OCI-LY1 (cell line): Measurements from ENCODE around the gene TBX5.

Source experiments
- H2AFZ ChIP-seq: fragments of 200-600 bp; sonication (generic), shearing (Covaris generic); 2 replicates; pipeline ENCODE4 v1.6.0; 2014; ENCODE audit warnings: antibody characterized with exemption, mild to moderate bottlenecking, low read length
- H3F3A ChIP-seq: fragments of 200-600 bp; sonication (generic), shearing (Covaris generic); 2 replicates; pipeline ENCODE4 v1.6.0; 2014; ENCODE audit warnings: mild to moderate bottlenecking, antibody characterized with exemption, low read length, moderate library complexity; ENCODE audit not compliant: insufficient read depth
- H3K27ac ChIP-seq: fragments of 200-600 bp; sonication (generic); 2 replicates; pipeline ENCODE4 v1.5.1; 2014; ENCODE audit warnings: low read length, mixed run types, mild to moderate bottlenecking, low read depth; ENCODE audit not compliant: poor library complexity, severe bottlenecking
- H3K27me3 ChIP-seq: fragments of 200-600 bp; sonication (generic); 2 replicates; pipeline ENCODE4 v1.6.0; 2014; ENCODE audit warnings: antibody characterized with exemption, mild to moderate bottlenecking, low read length, moderate library complexity; ENCODE audit not compliant: insufficient read depth
- H3K36me3 ChIP-seq: fragments of 200-600 bp; sonication (generic); 2 replicates; pipeline ENCODE4 v1.6.1; 2014; ENCODE audit warnings: mild to moderate bottlenecking, antibody characterized with exemption, low read length, moderate library complexity, mixed read lengths; ENCODE audit not compliant: insufficient read depth
- H3K4me1 ChIP-seq: fragments of 200-600 bp; sonication (generic); 2 replicates; pipeline ENCODE4 v1.5.1; 2014; ENCODE audit warnings: mild to moderate bottlenecking, low read length, moderate library complexity; ENCODE audit not compliant: insufficient read depth, severe bottlenecking
- H3K4me2 ChIP-seq: fragments of 200-600 bp; sonication (generic), shearing (Covaris generic); 2 replicates; pipeline ENCODE4 v1.6.1; 2014; ENCODE audit warnings: low read length
- H3K4me3 ChIP-seq: fragments of 200-600 bp; sonication (generic); 2 replicates; pipeline ENCODE4 v1.5.1; 2014; ENCODE audit warnings: low read length, low read depth, mild to moderate bottlenecking, mixed read lengths; ENCODE audit not compliant: poor library complexity, severe bottlenecking
- H3K79me2 ChIP-seq: fragments of 200-600 bp; shearing (Covaris generic); 2 replicates; pipeline ENCODE4 v1.6.1; 2016; ENCODE audit warnings: mixed run types, low read length, mixed read lengths; ENCODE audit not compliant: insufficient read depth
- H3K9ac ChIP-seq: fragments of 200-600 bp; sonication (generic), shearing (Covaris generic); 2 replicates; pipeline ENCODE4 v1.6.1; 2014; ENCODE audit warnings: mild to moderate bottlenecking, low read length, mixed read lengths
- H3K9me2 ChIP-seq: fragments of 200-600 bp; sonication (generic), shearing (Covaris generic); 2 replicates; pipeline ENCODE4 v1.6.1; 2014; ENCODE audit warnings: low read depth, mild to moderate bottlenecking, low read length, mixed read lengths
- H3K9me3 ChIP-seq: fragments of 200-600 bp; shearing (Covaris generic); 2 replicates; pipeline ENCODE4 v1.6.1; 2014; ENCODE audit warnings: low read length, mixed read lengths
- H4K20me1 ChIP-seq: fragments of 200-600 bp; sonication (generic), shearing (Covaris generic); 2 replicates; pipeline ENCODE4 v1.6.0; 2016; ENCODE audit warnings: mild to moderate bottlenecking, low read length; ENCODE audit not compliant: insufficient read depth
- CTCF ChIP-seq: fragments of 200-600 bp; sonication (generic), shearing (Covaris generic); IDR thresholded peaks from 2 replicates; pipeline ENCODE4 v1.5.1; 2017; ENCODE audit warnings: mild to moderate bottlenecking, antibody characterized with exemption, low read length, moderate library complexity, mixed read lengths
- EZH2 ChIP-seq: fragments of 200-600 bp; sonication (generic), shearing (Covaris generic); IDR thresholded peaks from 2 replicates; pipeline ENCODE4 v1.8.0; 2017; ENCODE audit warnings: borderline replicate concordance, mixed run types, mild to moderate bottlenecking, antibody characterized with exemption, low read length, moderate library complexity, mixed read lengths

Gene TBX5

GRCh38 chr12:114347861-114348260, 58.1 kb downstream of the TBX5 start:
- Histone ChIP-seq H3K4me2 (no peak overlapping the region), H3K9ac (no peak overlapping the region), H4K20me1 (no peaks in the 10 kb centered on the region), H3K36me3 (no peaks in the 10 kb centered on the region), H3K27me3 (no peaks in the 10 kb centered on the region), H3K79me2 (no peaks in the 10 kb centered on the region), H3K9me2 (no peaks in the 10 kb centered on the region), H3K27ac (no peak overlapping the region), H3K4me1 (no peaks in the 10 kb centered on the region), H3K9me3 (no peaks in the 10 kb centered on the region), H2AFZ (no peak overlapping the region), H3K4me3 (no peak overlapping the region), H3F3A (no peaks in the 10 kb centered on the region)
- no peak for TF ChIP-seq EZH2
- no peak for TF ChIP-seq CTCF

- Histone ChIP-seq H3K27me3 (no peaks in the 10 kb centered on the region), H3F3A (no peaks in the 10 kb centered on the region), H3K9ac (no peak overlapping the region), H3K9me3 (no peaks in the 10 kb centered on the region), H3K4me1 (no peaks in the 10 kb centered on the region), H3K27ac (no peak overlapping the region), H3K4me3 (no peak overlapping the region), H3K9me2 (no peaks in the 10 kb centered on the region), H3K36me3 (no peaks in the 10 kb centered on the region), H4K20me1 (no peaks in the 10 kb centered on the region), H3K4me2 (no peak overlapping the region), H3K79me2 (no peaks in the 10 kb centered on the region), H2AFZ (no peak overlapping the region)
- no peak for TF ChIP-seq CTCF
- no peak for TF ChIP-seq EZH2
These were observed 61.1 kb downstream of the TBX5 start for GRCh38 chr12:114344831-114345230.

GRCh38 chr12:114344303-114344663, 61.7 kb downstream of the TBX5 start:
- TF ChIP-seq CTCF (no peak), EZH2 (no peak)
- H3K9me2 ChIP-seq, result no peaks in the 10 kb centered on the region
- no peaks in the 10 kb centered on the region for H3F3A ChIP-seq
- no peak overlapping the region for H2AFZ ChIP-seq
- H3K27me3 ChIP-seq, result no peaks in the 10 kb centered on the region
- H3K4me2 ChIP-seq, result no peak overlapping the region
- H4K20me1 ChIP-seq, result no peaks in the 10 kb centered on the region
- no peaks in the 10 kb centered on the region for H3K36me3 ChIP-seq
- H3K9me3 ChIP-seq, result no peaks in the 10 kb centered on the region
- H3K4me3 ChIP-seq, result no peak overlapping the region
- H3K9ac ChIP-seq, result no peak overlapping the region
- H3K79me2 ChIP-seq, result no peaks in the 10 kb centered on the region
- no peak overlapping the region for H3K27ac ChIP-seq
- no peaks in the 10 kb centered on the region for H3K4me1 ChIP-seq
